HG03095 (cell line): ENCODE measurements around the gene C4A.
"Not testable (repeated sequence)": the region's sequence is repeated elsewhere in the genome, so short reads cannot be mapped to it uniquely, and the experiment has no call there.

ENCODE experiments used
- ATAC-seq: cut with Tn5 transposase; IDR thresholded peaks from one replicate; pipeline ENCODE4 v1.9.1; 2021; ENCODE audit warnings: moderate library complexity; ENCODE audit not compliant: unreplicated experiment

The C4A gene

DNA sequence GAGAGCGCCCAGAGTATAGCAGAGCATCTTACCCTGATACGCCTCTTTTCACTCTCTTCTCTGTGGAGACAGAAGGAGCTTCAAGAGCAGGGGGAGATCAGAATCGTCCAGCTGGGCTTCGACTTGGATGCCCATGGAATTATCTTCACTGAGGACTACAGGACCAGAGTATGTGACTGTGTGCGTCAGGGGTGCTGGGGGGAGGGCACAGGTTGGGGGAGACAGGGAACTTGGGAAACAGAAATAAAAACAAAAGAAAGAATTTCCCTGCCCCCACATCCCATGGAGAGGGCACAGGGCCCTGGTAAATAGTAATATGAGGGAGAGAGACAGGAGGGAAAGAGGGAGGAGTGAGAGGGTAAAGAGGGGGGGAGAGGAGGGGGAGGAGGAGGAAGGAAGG is 3.0 kb upstream of the C4A start:
- ATAC-seq, result no peak

DNA sequence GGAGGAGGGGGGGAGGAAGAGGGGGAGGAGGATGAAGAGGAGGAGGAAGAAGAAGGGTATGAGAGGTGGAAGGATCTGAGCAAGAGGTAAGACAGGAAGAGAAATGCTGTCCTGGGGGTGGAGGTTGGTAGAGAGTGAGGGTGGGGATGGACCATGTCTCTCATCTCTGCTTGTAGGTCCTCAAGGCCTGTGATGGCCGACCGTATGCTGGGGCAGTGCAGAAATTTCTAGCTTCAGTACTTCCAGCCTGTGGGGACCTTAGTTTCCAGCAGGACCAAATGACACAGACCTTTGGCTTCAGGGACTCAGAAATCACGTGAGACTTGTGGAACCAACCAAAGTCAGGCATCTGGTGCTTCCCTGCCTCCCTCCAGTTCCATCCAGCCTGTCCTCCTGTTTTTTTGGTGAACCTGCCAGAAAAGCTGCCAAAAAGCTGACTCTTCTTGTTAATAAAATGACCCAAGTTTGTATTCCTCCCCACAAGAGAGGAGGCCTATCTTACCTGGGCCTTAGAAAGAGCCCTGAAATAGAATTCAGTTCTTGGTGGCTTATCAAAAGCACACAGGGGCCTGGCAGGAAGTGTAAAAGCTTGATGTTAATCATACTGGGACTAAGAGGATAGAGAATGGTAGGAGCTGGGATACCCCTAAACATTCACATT is 2.5 kb upstream of the C4A start:
- no peak for ATAC-seq

DNA sequence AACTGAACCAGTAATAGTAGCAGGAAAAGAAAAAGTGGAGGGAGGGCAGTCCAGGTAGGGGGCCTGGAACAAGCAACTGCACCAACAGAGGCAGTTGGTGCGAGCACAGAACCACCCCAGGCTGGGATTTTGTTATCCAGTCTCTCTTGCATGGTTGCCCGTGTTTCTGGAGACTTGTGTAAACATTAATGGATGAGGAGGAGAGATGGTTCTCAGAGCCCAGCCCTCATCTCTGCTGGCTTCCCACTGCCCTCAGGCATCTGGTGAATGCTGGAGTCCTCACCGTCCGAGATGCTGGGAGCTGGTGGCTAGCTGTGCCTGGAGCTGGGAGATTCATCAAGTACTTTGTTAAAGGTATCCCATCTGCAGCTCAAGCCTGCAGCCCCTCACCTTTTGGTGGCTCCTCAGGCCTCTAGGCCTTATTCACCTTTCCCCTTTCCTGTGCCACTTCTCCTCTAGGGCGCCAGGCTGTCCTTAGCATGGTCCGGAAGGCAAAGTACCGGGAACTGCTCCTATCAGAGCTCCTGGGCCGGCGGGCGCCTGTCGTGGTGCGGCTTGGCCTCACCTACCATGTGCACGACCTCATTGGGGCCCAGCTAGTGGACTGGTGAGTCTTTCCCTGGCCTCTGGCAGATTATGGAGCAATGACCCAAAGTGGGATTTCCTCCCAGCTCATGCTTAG is 1.5 kb upstream of the C4A start:
- ATAC-seq, result not testable (repeated sequence)

DNA sequence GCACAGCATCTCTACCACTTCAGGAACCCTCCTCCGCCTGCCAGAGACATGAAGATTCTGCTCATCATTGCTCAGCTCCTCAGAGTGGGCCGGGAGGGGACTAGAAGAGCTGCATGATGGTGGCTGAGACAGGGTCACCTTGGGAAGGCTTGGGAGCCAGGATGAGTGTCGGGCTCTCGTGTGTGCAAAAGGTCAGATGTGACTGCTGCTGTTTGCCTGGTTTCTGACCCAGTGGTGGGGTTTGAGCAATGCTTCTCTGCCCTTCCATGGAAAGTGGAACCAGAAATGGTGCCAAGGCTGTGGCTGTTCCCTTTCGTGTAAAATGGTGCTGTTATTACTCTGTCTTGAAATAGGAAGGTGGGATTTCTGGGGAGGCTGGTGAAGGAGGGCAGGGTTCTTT is 859 bp upstream of the C4A start:
- not testable (repeated sequence) for ATAC-seq

DNA sequence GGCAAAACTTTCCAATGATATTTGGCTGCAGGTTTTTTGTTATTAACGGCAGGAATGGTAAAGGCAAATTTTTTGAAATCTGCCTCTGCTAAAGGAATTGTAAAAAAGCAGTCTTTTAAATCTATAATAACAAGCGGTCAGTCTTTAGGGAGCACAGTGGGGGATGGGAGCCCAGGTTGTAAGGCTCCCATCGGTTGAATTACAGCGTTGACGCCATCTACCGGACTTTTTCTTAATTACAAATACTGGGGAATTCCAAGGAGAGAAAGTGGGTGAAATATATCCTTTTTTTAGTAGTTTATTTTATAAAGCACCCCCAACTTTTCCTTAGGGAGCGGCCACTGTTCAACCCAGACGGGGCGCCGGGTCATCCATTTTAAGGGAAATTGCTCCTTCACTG is 7.5 kb downstream of the C4A start:
- ATAC-seq, result not testable (repeated sequence)

DNA sequence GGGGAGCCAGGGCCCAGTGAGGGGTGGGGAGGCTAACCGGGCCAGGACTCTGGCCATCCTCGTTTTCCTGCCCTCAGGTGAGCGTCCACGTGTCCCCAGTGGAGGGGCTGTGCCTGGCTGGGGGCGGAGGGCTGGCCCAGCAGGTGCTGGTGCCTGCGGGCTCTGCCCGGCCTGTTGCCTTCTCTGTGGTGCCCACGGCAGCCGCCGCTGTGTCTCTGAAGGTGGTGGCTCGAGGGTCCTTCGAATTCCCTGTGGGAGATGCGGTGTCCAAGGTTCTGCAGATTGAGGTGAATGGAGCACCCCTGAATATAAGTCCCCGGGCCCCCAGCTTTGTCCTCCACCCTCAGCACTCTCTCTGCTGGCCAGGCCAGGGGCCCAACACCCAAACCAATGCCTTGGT is 12.6 kb downstream of the C4A start:
- not testable (repeated sequence) for ATAC-seq

DNA sequence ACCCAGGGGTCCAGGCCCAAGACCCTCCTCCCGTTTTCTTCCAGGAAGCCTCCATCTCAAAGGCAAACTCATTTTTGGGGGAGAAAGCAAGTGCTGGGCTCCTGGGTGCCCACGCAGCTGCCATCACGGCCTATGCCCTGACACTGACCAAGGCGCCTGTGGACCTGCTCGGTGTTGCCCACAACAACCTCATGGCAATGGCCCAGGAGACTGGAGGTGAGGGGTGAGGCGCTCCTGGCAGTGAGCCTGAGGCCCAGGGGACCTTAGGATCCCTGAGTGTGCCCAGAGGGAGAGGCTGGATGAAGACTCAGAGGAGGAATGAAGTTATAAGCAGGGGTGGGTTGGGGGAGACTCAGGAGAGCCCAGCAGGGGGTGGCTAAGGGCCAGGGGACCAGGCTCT is 14.5 kb downstream of the C4A start:
- ATAC-seq, result not testable (repeated sequence)

DNA sequence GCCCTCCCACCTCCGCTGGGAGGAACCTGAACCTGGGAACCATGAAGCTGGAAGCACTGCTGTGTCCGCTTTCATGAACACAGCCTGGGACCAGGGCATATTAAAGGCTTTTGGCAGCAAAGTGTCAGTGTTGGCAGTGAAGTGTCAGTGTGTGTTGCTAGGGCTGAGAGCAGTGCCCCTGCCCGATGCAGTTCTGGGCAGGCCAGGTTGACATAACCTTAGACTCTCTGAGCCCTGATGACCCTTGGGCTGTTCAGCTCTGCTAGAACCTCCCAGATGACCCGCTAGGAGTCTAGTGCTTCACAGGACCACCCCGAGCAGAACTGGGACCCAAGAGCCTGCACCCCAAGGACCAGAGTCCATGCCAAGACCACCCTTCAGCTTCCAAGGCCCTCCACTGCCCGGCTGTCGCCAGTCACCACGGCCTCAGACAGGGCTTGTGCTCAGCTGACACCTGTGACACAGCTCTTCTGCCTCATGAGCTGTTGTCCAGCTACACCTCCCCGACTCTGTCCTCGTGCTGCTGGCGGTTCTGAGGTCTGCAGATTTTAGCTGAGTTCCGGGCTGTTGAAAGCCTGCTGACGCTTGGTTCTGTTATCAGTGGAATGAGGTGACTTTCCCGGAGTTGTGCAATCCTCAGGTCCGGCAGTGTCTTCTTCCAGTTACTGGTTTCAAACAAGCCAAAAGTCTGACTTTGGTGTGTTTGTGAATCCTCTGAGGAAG is 20.9 kb downstream of the C4A start:
- not testable (repeated sequence) for ATAC-seq

DNA sequence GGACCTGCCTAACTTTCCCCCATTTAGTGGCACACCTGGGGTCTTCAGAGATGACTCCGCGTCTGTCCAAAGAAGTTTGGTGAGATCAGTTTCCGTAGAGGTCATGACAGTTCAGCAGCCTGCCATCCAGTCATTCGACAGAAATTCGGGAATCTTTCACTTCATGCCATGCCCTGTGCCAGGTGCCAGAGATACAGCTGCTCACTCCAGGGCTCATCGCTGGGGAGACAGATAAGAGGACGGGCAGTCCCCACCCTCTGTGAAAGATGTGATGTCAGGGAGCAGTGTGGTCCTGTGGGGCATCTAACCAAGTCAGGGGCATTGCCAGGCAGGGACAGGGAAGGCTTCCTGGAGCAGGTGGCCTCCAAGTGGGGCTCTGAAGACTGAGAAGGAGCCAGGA is 21.4 kb downstream of the C4A start:
- ATAC-seq, result not testable (repeated sequence)

DNA sequence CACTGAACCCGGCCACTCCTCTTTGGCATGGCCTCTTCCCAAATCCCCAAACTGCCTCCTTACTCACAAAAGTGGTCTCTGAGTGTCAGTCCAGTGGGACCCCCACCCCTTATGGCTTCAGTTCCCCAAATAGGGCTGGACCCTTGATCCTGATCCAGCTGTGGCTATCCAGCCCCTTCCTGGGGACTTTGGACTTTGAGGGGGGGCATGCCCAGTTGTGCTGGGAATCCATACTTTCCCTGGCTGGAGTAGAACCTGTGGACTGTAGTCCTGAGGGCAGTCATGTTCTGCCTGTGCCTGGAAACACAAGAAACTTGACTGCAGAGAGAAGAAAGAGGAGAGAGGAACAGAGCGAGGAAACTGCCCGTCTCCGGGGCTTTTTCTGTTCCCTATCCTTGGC is 22.5 kb downstream of the C4A start:
- not testable (repeated sequence) for ATAC-seq

DNA sequence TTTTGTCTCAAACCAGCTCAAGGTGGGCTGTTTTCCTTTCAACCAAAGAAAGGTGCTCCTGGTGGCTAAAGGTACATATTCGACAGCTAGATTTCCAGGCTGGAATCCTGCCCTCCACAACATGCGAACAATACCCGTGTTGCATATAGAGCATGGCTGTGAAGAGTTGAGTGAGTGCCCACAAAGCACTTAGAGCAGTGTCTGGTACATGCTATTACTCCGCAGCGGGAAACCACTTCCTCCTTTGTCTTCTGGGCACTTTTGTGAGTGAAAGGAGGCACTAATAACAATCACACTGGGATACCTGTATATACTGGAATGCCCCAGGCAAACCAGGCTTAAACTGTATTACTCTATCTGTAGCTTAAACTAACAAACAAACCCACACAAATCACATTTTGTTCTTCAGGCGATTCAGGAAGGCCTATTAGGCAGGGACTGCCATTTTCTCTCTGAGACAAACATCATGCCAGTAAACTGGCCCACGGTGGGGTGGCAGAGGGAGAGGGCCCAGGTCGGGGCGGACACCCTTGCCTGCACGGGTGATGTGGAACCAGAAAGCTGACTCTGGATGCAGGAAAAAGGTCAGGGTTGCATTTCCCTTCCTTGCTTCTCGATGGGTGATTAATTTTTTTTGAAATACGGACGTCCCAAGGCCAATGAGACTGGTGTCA is 23.1 kb downstream of the C4A start:
- ATAC-seq, result not testable (repeated sequence)

DNA sequence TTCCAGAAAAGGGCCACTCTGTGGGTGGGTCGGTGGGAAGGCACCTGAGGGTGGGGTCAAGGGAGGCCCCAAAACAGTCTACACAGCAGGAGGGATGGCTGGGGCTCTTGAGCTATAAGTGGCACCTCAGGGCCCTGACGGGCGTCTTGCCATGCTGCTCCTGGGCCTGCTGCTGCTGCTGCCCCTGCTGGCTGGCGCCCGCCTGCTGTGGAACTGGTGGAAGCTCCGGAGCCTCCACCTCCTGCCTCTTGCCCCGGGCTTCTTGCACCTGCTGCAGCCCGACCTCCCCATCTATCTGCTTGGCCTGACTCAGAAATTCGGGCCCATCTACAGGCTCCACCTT is 23.7 kb downstream of the C4A start:
- ATAC-seq, result not testable (repeated sequence)

DNA sequence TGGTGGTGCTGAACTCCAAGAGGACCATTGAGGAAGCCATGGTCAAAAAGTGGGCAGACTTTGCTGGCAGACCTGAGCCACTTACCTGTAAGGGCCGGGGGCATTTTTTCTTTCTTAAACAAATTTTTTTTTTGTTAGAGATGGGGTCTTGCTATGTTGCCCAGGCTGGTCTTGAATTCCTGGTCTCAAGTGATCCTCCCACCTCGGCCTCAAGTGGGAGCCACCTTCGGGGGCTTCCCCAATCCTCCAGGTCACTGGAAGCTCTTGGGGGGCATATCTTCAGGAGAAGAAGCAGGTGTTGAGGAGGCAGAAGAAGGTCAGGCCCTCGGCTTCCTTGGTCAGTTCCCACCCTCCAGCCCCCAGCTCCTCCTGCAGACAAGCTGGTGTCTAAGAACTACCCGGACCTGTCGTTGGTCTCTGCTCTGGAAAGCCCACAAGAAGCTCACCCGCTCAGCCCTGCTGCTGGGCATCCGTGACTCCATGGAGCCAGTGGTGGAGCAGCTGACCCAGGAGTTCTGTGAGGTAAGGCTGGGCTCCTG is 24.2 kb downstream of the C4A start:
- not testable (repeated sequence) for ATAC-seq

DNA sequence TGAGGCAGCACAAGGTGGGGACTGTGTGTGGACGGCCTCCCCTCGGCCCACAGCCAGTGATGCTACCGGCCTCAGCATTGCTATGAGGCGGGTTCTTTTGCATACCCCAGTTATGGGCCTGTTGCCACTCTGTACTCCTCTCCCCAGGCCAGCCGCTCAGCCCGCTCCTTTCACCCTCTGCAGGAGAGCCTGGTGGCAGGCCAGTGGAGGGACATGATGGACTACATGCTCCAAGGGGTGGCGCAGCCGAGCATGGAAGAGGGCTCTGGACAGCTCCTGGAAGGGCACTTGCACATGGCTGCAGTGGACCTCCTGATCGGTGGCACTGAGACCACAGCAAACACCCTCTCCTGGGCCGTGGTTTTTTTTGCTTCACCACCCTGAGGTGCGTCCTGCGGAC is 25.2 kb downstream of the C4A start:
- not testable (repeated sequence) for ATAC-seq

DNA sequence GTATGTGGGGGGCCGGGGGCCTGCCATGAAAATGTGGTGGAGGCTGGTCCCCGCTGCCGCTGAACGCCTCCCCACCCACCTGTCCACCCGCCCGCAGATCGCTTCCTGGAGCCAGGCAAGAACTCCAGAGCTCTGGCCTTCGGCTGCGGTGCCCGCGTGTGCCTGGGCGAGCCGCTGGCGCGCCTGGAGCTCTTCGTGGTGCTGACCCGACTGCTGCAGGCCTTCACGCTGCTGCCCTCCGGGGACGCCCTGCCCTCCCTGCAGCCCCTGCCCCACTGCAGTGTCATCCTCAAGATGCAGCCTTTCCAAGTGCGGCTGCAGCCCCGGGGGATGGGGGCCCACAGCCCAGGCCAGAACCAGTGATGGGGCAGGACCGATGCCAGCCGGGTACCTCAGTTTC is 26.2 kb downstream of the C4A start:
- ATAC-seq, result not testable (repeated sequence)

DNA sequence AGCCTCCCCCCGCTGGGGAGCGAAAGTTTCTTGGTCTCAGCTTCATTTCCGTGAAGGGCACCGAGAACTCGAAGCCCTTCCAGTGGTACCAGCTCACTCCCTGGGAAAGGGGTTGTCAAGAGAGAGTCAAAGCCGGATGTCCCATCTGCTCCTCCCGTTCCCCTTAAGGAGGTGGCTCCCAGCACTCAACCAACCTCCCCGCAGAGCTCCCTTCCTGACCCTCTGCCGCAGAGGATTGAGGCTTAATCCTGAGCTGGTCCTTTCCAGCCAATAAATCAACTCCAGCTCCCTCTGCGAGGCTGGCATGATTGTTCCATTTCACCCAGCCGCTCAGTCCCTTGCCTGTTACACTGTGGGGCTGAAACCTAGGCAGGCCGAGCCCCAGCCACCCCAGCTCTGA is 26.8 kb downstream of the C4A start:
- ATAC-seq, result not testable (repeated sequence)

DNA sequence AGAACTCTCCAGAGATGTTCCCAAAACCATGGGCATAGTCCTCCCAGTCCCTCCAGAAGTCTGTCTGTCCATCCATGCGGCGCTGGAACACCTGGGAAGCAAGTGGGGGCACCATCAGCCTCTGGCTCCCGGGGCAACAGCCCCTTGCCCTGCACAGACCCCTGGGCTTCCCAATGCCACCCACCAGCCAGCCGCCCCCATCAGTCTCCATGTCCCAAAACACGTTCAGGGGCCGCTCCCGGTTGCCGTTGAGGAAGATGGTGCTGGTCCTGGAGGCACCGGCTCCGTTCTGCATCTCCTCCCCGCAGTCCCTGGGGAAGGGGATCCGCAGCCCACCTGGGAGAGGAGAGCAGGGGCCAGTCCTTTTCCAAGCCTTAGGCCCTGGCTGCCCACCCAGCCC is 27.7 kb downstream of the C4A start:
- ATAC-seq, result not testable (repeated sequence)

DNA sequence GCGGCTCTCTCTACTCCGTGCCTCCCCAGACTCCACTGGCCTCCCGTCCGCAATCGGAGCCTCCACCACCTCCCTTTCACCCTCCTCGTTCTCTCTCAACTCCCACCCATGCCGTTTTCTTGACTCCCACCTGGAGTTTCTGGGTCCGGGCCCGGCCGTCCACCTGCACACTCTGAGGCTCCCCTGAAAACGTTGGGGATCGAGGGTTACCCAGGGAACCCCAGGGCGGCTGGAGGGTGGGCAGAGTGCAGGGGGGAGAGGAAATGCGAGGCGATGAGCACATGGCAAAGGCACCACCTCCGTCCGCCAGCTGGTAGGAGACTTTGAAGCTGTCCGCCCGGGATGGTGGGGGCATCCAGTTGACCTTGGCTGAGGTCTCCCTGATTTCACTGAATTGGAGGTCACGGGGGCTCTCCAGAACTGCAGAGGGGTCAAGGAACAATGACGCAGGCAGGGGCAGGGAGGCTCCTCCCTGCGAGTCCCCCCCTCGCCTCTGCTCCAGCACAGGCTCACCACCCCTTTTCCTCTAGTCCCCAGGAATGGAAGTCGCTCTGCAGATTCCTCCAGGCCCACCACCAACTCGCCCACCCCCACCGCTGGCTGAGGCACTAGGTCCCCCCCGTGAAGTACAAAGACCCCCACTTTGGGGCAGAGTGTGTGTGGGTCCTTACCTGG is 29.1 kb downstream of the C4A start:
- not testable (repeated sequence) for ATAC-seq

DNA sequence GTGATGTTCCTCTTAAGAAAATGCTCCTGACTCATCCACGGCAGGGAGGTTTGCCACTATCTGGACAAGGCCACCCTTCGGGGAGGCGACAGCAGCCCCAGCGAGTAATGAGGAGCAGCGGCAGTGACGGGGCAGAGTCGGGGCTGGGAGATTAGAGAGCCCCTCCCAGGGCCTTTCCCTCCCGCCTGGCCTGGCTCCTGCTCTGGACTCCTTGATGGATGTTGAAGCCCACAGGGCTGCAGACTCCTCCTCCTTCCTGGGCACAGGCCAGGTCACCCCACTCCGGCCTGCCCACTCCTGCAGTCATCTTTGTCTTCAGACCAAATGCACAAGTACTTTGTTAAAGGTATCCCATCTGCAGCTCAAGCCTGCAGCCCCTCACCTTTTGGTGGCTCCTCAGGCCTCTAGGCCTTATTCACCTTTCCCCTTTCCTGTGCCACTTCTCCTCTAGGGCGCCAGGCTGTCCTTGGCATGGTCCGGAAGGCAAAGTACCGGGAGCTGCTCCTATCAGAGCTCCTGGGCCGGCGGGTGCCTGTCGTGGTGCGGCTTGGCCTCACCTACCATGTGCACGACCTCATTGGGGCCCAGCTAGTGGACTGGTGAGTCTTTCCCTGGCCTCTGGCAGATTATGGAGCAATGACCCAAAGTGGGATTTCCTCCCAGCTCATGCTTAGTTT is 31.2 kb downstream of the C4A start:
- not testable (repeated sequence) for ATAC-seq

DNA sequence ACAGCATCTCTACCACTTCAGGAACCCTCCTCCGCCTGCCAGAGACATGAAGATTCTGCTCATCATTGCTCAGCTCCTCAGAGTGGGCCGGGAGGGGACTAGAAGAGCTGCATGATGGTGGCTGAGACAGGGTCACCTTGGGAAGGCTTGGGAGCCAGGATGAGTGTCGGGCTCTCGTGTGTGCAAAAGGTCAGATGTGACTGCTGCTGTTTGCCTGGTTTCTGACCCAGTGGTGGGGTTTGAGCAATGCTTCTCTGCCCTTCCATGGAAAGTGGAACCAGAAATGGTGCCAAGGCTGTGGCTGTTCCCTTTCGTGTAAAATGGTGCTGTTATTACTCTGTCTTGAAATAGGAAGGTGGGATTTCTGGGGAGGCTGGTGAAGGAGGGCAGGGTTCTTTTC is 31.9 kb downstream of the C4A start:
- ATAC-seq, result not testable (repeated sequence)
